BLaER1 treated with 17β-estradiol and CSF1 and Interleukin-3, amounts not matched to agents 10 nM and 100 nM (cell line): ENCODE measurements around the gene LIX1L.

Experiments used
- H3K27ac ChIP-seq, 11 experiments: shearing (Covaris generic); formaldehyde crosslinking; 2 replicates each; pipeline ENCODE4 v1.8.1; 2022
- H3K27me3 ChIP-seq, 11 experiments: shearing (Covaris generic); formaldehyde crosslinking; 2 replicates each; pipeline ENCODE4 v1.8.1; 2022
- H3K36me3 ChIP-seq, 11 experiments: shearing (Covaris generic); formaldehyde crosslinking; 2 replicates each; pipeline ENCODE4 v1.8.1; 2022
- H3K4me1 ChIP-seq, 10 experiments: shearing (Covaris generic); formaldehyde crosslinking; 2 replicates each; pipeline ENCODE4 v1.8.1; 2022
- H3K4me2 ChIP-seq, 11 experiments: shearing (Covaris generic); formaldehyde crosslinking; 2 replicates each; pipeline ENCODE4 v1.8.1; 2022
- H3K4me3 ChIP-seq, 10 experiments: shearing (Covaris generic); formaldehyde crosslinking; 2 replicates each; pipeline ENCODE4 v1.8.1; 2022
- H3K9ac ChIP-seq, 11 experiments: shearing (Covaris generic); formaldehyde crosslinking; 2 replicates each; pipeline ENCODE4 v1.8.1; 2022
- H3K9me3 ChIP-seq, 11 experiments: shearing (Covaris generic); formaldehyde crosslinking; replicated peaks in 1 of 11; 2 replicates each; pipeline ENCODE4 v1.8.1; 2022
- H4K20me1 ChIP-seq, 11 experiments: shearing (Covaris generic); formaldehyde crosslinking; 2 replicates each; pipeline ENCODE4 v1.8.1; 2022
- Cebpa-rat ChIP-seq, 11 experiments: shearing (Covaris generic); IDR thresholded peaks; 2 replicates each; pipeline ENCODE4 v1.8.1; 2022

Gene LIX1L

DNA sequence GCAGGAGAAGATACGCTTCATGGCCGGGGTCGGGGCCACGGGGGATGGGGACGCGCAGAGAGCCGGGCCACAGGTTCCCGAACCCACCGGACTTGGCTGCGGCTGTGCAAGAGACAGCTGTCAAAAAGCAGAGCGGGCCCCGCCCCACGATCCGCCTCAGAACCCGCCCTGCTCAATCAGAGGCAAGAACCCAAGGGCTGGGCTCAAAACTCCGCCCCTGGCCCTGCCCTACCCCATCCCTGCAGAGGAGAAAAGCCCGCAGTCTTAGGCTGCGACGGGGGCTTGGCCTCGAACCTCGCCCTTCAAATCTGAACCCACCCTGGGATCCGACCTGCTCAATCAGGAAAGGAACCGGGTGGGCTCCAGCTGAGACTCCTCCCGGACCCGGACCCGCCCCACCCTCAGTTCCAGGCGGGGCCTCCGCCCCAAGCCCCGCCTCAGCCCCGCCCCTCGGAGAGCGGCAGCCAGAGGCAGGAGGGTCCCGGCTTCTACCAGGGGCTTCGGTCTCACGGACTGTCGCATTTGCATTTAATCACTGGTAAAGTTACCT, 72.0 kb downstream of the LIX1L start, which contains the start of gene ANKRD35:
TSS of gene ANKRD35 (minus strand) at position 129 of the 550 bp plus-strand sequence. CDS start at position 21, 108 bp downstream.
- Histone ChIP-seq H4K20me1 (peaks cover 0 to 10% (median 0%) of the 10 kb centered on the region in 11 experiments; a peak in 1 of 22 replicates), H3K27me3 (peaks cover 10 to 18% (median 13%) of the 10 kb centered on the region in 11 experiments; a peak in 20 of 22 replicates), H3K9ac (peak within 1 kb of the TSS in 7 of 11 experiments; percentile 30 to 50 (median 41); a peak in 8 of 22 replicates), H3K9me3 (no peaks in the 10 kb centered on the region), H3K4me2 (peak within 1 kb of the TSS; percentile 80 to 93 (median 88)), H3K36me3 (no peaks in the 10 kb centered on the region), H3K4me3 (peak within 1 kb of the TSS; percentile 56 to 75 (median 65)), H3K27ac (no peak within 1 kb of the TSS), H3K4me1 (peaks cover 4 to 11% (median 7%) of the 10 kb centered on the region in 10 experiments; a peak in 17 of 20 replicates)
- TF ChIP-seq Cebpa-rat (IDR thresholded peaks at IDR 0.05): no peak

DNA sequence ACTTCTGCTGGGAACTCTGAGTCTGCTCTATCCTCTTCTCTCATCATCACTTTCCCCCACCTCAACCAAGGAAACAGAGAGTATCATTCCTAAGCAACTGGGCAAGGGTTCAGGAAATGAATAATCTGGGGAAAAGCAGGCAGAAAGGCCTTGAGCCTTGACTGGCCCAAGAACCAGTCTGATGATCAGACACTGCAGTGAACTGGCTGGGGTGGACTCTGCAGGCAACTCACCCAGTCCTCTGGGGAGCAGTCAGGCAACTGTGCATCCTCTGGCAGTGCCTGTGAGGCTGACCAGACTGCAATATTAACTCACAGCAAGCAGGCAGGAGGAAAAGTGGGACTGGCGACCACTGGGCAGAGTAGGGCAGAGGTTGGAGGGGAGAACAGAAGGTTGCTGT, 73.1 kb downstream of the LIX1L start:
- Histone ChIP-seq H3K4me1 (peaks cover 4 to 11% (median 7%) of the 10 kb centered on the region in 10 experiments; a peak in 17 of 20 replicates), H3K36me3 (no peaks in the 10 kb centered on the region), H3K27ac (no peak overlapping the region), H3K4me3 (no peak overlapping the region), H3K9ac (no peak overlapping the region), H4K20me1 (peaks cover 0 to 10% (median 0%) of the 10 kb centered on the region in 11 experiments; a peak in 1 of 22 replicates), H3K9me3 (no peaks in the 10 kb centered on the region), H3K27me3 (peaks cover 10 to 18% (median 13%) of the 10 kb centered on the region in 11 experiments; a peak in 20 of 22 replicates), H3K4me2 (peak overlapping the region in 1 of 11 experiments; percentile 86; a peak in 1 of 22 replicates)
- no peak for TF ChIP-seq Cebpa-rat (IDR thresholded peaks at IDR 0.05)
